HEK293 (cell line): ENCODE results near the gene FLOT2.

ENCODE experiments used
- CTCF ChIA-PET: fragments of 350-600 bp; formaldehyde crosslinking; extraction: SDS; loops from one replicate; lab custom pipeline; 2021; ENCODE audit warnings: antibody characterized with exemption; lab: Yijun Ruan, JAX
- POLR2A ChIA-PET: fragments of 300-600 bp; formaldehyde crosslinking; extraction: SDS; loops from one replicate; lab custom pipeline; 2020; ENCODE audit warnings: antibody characterized with exemption, inconsistent platforms; lab: Yijun Ruan, JAX
- H3K27ac ChIP-seq: fragments of 200-500 bp; sonication (Bioruptor generic); 2 replicates; pipeline ENCODE4 v1.5.1; 2014; ENCODE audit warnings: low read depth, low read length, control low read depth, inconsistent platforms; ENCODE audit errors: extremely low read depth
- H3K36me3 ChIP-seq, 2 experiments: fragments of 200-500 bp in 1 of 2; sonication (Bioruptor generic) in 1 of 2; 1 replicate in 1 of 2; 2 replicates in 1 of 2; pipeline ENCODE4 v1.5.1; 2014 to 2017; ENCODE audit warnings: inconsistent platforms in 2 of 2, low read length in 2 of 2; ENCODE audit not compliant: control insufficient read depth in 2 of 2, insufficient read depth in 1 of 2
- H3K4me1 ChIP-seq: fragments of 200-500 bp; sonication (Bioruptor generic); 2 replicates; pipeline ENCODE4 v1.5.1; 2014; ENCODE audit warnings: mild to moderate bottlenecking, low read length, inconsistent platforms; ENCODE audit not compliant: control insufficient read depth, insufficient read depth
- H3K4me3 ChIP-seq: 2 replicates; pipeline ENCODE4 v1.5.1; 2011; ENCODE audit warnings: low read depth, mild to moderate bottlenecking, control low read depth, low read length, moderate library complexity
- H3K9me3 ChIP-seq: fragments of 200-500 bp; sonication (Bioruptor generic); 2 replicates; pipeline ENCODE4 v1.5.1; 2014; ENCODE audit warnings: low read depth, low read length, inconsistent platforms; ENCODE audit not compliant: control insufficient read depth, insufficient read depth
- INSM2 ChIP-seq: fragments of 450-650 bp; formaldehyde crosslinking; IDR thresholded peaks from 2 replicates; pipeline ENCODE4 v1.5.1; 2016; ENCODE audit warnings: missing biosample characterization, missing genetic modification characterization
- KLF8 ChIP-seq: fragments of 450-650 bp; formaldehyde crosslinking; IDR thresholded peaks from 2 replicates; pipeline ENCODE4 v1.5.1; 2016; ENCODE audit warnings: missing biosample characterization, missing genetic modification characterization
- SETDB1 ChIP-seq: IDR thresholded peaks from one replicate; pipeline ENCODE4 v1.6.1; 2017; ENCODE audit warnings: mild to moderate bottlenecking, low read length, moderate library complexity, mixed read lengths; ENCODE audit not compliant: insufficient read length
- SP2 ChIP-seq: fragments of 450-650 bp; formaldehyde crosslinking; IDR thresholded peaks from 2 replicates; pipeline ENCODE4 v1.5.1; 2016; ENCODE audit warnings: missing biosample characterization, missing genetic modification characterization
- SP7 ChIP-seq: fragments of 450-650 bp; formaldehyde crosslinking; IDR thresholded peaks from 2 replicates; pipeline ENCODE4 v1.5.1; 2016; ENCODE audit warnings: missing biosample characterization, missing genetic modification characterization
- ZBTB7A ChIP-seq: fragments of 450-650 bp; formaldehyde crosslinking; IDR thresholded peaks from 2 replicates; pipeline ENCODE4 v1.5.1; 2016; ENCODE audit warnings: low read depth, missing biosample characterization, missing genetic modification characterization
- ZFP69B ChIP-seq: fragments of 450-650 bp; formaldehyde crosslinking; IDR thresholded peaks from 2 replicates; pipeline ENCODE4 v1.5.1; 2016; ENCODE audit warnings: missing biosample characterization, missing genetic modification characterization
- ZNF114 ChIP-seq: fragments of 450-650 bp; formaldehyde crosslinking; IDR thresholded peaks from 2 replicates; pipeline ENCODE4 v1.5.0; 2017; ENCODE audit warnings: missing biosample characterization, missing genetic modification characterization
- ZNF138 ChIP-seq: fragments of 450-650 bp; formaldehyde crosslinking; IDR thresholded peaks from 2 replicates; pipeline ENCODE4 v1.5.1; 2016; ENCODE audit warnings: missing biosample characterization, missing genetic modification characterization, borderline replicate concordance
- ZNF169 ChIP-seq: fragments of 450-650 bp; formaldehyde crosslinking; IDR thresholded peaks from 2 replicates; pipeline ENCODE4 v1.5.1; 2016; ENCODE audit warnings: missing biosample characterization, missing genetic modification characterization
- ZNF18 ChIP-seq: fragments of 450-650 bp; formaldehyde crosslinking; IDR thresholded peaks from 2 replicates; pipeline ENCODE4 v1.5.1; 2016; ENCODE audit warnings: missing biosample characterization, missing genetic modification characterization
- ZNF184 ChIP-seq: fragments of 450-650 bp; IDR thresholded peaks from 2 replicates; pipeline ENCODE4 v1.5.1; 2018; ENCODE audit warnings: missing biosample characterization, mild to moderate bottlenecking, missing genetic modification characterization
- ZNF280C ChIP-seq: fragments of 450-650 bp; formaldehyde crosslinking; IDR thresholded peaks from 2 replicates; pipeline ENCODE4 v1.5.1; 2016; ENCODE audit warnings: missing biosample characterization, missing genetic modification characterization
- ZNF398 ChIP-seq: fragments of 450-650 bp; formaldehyde crosslinking; IDR thresholded peaks from 2 replicates; pipeline ENCODE4 v1.5.1; 2017; ENCODE audit warnings: missing biosample characterization, missing genetic modification characterization
- ZNF501 ChIP-seq: fragments of 450-650 bp; formaldehyde crosslinking; IDR thresholded peaks from 2 replicates; pipeline ENCODE4 v1.5.1; 2016; ENCODE audit warnings: missing biosample characterization, missing genetic modification characterization
- ZNF514 ChIP-seq: fragments of 450-650 bp; formaldehyde crosslinking; IDR thresholded peaks from 2 replicates; pipeline ENCODE4 v1.5.1; 2016; ENCODE audit warnings: missing biosample characterization, missing genetic modification characterization
- ZNF549 ChIP-seq: fragments of 450-650 bp; IDR thresholded peaks from 2 replicates; pipeline ENCODE4 v1.5.1; 2018; ENCODE audit warnings: missing biosample characterization, missing genetic modification characterization, mild to moderate bottlenecking, inconsistent platforms, moderate library complexity
- ZNF558 ChIP-seq: fragments of 450-650 bp; formaldehyde crosslinking; IDR thresholded peaks from 2 replicates; pipeline ENCODE4 v1.5.1; 2016; ENCODE audit warnings: missing biosample characterization, missing genetic modification characterization
- ZNF560 ChIP-seq: fragments of 450-650 bp; formaldehyde crosslinking; IDR thresholded peaks from 2 replicates; pipeline ENCODE4 v1.5.1; 2017; ENCODE audit warnings: missing biosample characterization, missing genetic modification characterization, borderline replicate concordance
- ZNF561 ChIP-seq: fragments of 450-650 bp; IDR thresholded peaks from 2 replicates; pipeline ENCODE4 v1.5.1; 2018; ENCODE audit warnings: missing biosample characterization, missing genetic modification characterization, borderline replicate concordance
- ZNF571 ChIP-seq: fragments of 450-650 bp; formaldehyde crosslinking; IDR thresholded peaks from 2 replicates; pipeline ENCODE4 v1.5.0; 2017; ENCODE audit warnings: missing biosample characterization, missing genetic modification characterization
- ZNF629 ChIP-seq: fragments of 450-650 bp; formaldehyde crosslinking; IDR thresholded peaks from 2 replicates; pipeline ENCODE4 v1.5.1; 2017; ENCODE audit warnings: missing biosample characterization, missing genetic modification characterization
- ZNF701 ChIP-seq: fragments of 450-650 bp; formaldehyde crosslinking; IDR thresholded peaks from 2 replicates; pipeline ENCODE4 v1.5.1; 2016; ENCODE audit warnings: missing biosample characterization, missing genetic modification characterization
- ZNF777 ChIP-seq: fragments of 450-650 bp; formaldehyde crosslinking; IDR thresholded peaks from 2 replicates; pipeline ENCODE4 v1.5.1; 2017; ENCODE audit warnings: missing biosample characterization, missing genetic modification characterization, borderline replicate concordance
- ZNF792 ChIP-seq: fragments of 450-650 bp; formaldehyde crosslinking; IDR thresholded peaks from 2 replicates; pipeline ENCODE4 v1.5.1; 2016; ENCODE audit warnings: missing biosample characterization, missing genetic modification characterization
- ZNF830 ChIP-seq: fragments of 450-650 bp; IDR thresholded peaks from 2 replicates; pipeline ENCODE4 v1.5.0; 2018; ENCODE audit warnings: missing biosample characterization, missing genetic modification characterization, low read depth, mild to moderate bottlenecking, moderate library complexity
- ZSCAN18 ChIP-seq: fragments of 450-650 bp; formaldehyde crosslinking; IDR thresholded peaks from 2 replicates; pipeline ENCODE4 v1.5.1; 2016; ENCODE audit warnings: missing biosample characterization, missing genetic modification characterization
- ZXDB ChIP-seq: fragments of 450-650 bp; formaldehyde crosslinking; IDR thresholded peaks from 2 replicates; pipeline ENCODE4 v1.5.1; 2016; ENCODE audit warnings: missing biosample characterization, missing genetic modification characterization

Gene FLOT2

GRCh38 chr17:28928061-28928460, 30.5 kb upstream of the FLOT2 start:
- peaks cover 29 to 75% of the 10 kb centered on the region in 2 experiments for H3K36me3 ChIP-seq
- H3K27ac ChIP-seq: no peak overlapping the region
- CTCF ChIA-PET: interaction anchor here (1.6 to 1.9 kb wide), 2 partner anchors 10 to 21 kb away, joined by 5 to 7 read pairs; no protein-coding TSS in a partner anchor
- no peak overlapping the region for H3K4me3 ChIP-seq
- POLR2A ChIA-PET: no interaction called here
- H3K9me3 ChIP-seq: no peaks in the 10 kb centered on the region
- no peaks in the 10 kb centered on the region; the same call in 1 of the 2 replicates for H3K4me1 ChIP-seq
- TF ChIP-seq ZNF792 (tag by site-specific recombination) (no peak), ZSCAN18 (tag by site-specific recombination) (no peak), ZNF558 (no peak), ZNF701 (tag by site-specific recombination) (no peak), ZNF514 (tag by site-specific recombination) (no peak), ZNF571 (no peak), INSM2 (tag by site-specific recombination) (peak; percentile 48; the same call in 1 of the 2 replicates), ZNF561 (no peak), KLF8 (peak; percentile 41; the same call in 1 of the 2 replicates), SETDB1 (peak; percentile 95), ZFP69B (no peak), ZNF501 (tag by site-specific recombination) (no peak), ZNF629 (tag by site-specific recombination) (no peak), ZNF398 (tag by site-specific recombination) (no peak), ZBTB7A (tag by site-specific recombination) (no peak), SP7 (peak; percentile 67), ZNF18 (tag by site-specific recombination) (no peak), ZNF138 (no peak), SP2 (tag by site-specific recombination) (no peak), ZNF280C (tag by site-specific recombination) (no peak), ZNF830 (tag by site-specific recombination) (no peak), ZNF184 (tag by site-specific recombination) (peak; percentile 81; the same call in 1 of the 2 replicates), ZNF549 (tag by site-specific recombination) (no peak), ZNF114 (tag by site-specific recombination) (no peak), ZNF777 (tag by site-specific recombination) (no peak), ZNF560 (tag by site-specific recombination) (no peak), ZNF169 (tag by site-specific recombination) (no peak), ZXDB (no peak)
